ENCODE measurements around the gene GSTA5.
"Not testable (repeated sequence)": the region's sequence is repeated elsewhere in the genome, so short reads cannot be mapped to it uniquely, and the experiment has no call there.

The GSTA5 gene

DNA sequence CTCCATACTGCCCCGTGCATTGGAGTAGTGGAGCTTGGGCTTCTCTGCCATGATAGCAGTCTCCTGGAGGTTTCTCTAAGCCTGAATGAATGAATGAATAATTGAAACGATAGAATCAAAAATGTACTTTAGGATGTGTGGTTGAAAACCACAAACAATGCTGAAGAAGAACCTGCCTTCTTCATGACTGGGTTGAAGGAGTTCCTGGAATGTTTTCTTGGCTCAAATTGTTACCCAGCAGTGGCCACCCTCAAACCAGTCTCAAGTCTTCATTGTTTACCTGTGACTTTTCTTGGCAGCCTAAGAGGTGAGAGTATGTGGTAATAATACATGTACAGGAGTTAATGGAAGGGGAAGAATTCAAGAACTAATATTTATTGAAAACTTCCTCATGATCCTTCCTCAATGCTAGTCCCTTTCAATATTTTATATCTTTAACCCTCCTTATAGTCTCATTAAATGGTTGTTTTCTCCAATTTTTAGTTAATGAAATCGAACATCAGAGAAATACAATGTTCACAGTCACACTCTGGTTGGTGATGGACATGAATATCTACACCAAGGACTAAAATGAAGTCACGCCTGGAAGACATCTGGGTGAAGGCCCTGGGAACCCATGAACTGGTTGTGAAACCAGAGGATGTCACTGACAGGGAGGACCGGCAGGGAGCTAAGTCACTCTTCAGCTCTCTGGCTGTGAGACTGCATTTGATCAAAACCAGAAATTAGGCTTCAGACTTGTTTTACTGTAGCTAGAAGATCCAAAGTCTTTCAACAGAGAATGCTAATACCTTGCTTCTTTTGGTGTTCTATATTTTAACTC is at the start of gene GSTA5:
Gene GSTA5 (minus strand): TSS at position 51 of the 823 bp plus-strand sequence.
- DNase-seq = no peak

GRCh38 chr6:52890018-52890417 is 49.4 kb upstream of the GSTA5 start:
- DNase-seq = no peak

GRCh38 chr6:52887910-52888524 is 47.4 kb upstream of the GSTA5 start:
- no peak for DNase-seq

DNA sequence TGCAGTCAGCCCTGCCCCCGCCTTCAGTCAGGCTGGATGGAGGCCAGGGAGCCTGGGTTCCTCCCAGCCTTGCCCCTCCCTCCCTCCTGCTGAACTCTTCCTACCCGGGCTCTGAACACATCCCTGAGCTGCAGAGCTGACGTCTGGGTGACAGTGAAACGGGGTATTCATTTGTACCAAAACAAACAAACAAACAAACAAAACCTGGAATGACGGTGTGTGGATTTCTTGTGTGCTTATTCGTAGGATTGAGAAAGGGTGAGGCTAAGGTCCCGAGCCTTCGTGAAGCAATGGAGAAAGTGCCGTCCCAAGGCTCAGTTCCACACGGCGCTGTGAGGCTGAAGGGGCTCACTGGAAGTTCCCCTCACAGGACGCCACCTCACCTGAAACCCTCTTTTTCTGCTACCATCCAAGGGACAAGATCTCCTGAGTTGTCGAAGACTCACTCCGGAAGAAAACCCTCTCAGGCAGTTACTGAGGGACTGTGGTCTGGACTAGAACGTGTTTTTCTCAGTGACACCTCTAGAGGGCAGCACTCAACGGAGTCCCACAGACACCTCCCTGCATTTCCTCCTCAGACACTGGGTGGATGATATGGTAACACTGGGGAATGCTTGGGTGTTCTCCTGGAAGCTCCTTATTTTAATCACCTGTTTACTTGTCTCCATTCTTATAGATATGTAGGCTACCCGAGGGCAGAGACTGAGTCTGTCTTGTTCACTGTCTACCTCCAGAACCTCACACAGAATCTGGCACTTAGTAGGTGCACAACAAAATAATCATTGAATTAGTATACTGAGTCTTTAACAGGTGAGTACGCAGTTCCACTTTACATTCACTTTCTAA is 41.6 kb upstream of the GSTA5 start:
- peak; percentile 76 for DNase-seq

DNA sequence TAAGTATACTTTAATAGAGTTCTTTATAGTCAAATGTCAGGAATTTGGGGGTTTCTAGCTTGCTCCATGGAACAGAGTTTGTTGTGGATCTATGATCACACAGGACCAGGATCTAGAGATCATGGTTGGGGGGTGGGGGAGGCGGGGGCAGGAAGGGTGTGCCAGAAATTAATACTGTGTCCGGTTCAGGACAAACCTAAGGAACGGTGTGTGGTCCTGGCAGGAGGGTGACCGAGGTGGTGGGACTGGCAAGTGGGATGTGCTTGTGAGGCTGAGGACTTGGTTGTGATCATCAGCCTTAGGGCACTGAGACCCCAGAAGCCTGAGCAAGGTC is 41.0 kb upstream of the GSTA5 start:
- DNase-seq = no peak

GRCh38 chr6:52877786-52878185 is 37.2 kb upstream of the GSTA5 start:
- DNase-seq = no peak

DNA sequence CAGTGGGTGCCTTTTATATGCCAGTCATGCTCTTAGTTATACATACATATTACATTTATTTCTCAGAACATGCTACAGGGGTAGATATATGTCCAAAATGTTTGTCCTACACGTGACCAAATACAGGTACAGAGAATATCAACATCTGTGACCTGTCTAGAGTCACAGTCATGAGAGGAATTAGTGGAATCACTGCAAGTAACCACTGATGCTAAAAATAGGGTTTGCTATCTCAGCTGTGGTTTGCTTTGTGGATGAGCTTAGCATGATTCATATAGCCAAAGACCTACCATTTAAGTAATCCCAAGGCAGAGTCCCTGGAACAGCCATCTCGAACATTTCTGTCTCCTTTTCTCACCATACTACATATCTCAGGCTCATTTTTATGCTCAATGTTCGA is 36.6 kb upstream of the GSTA5 start:
- DNase-seq = no peak

- DNase-seq = no peak
Observed at GRCh38 chr6:52876056-52876787, 35.6 kb upstream of the GSTA5 start.

DNA sequence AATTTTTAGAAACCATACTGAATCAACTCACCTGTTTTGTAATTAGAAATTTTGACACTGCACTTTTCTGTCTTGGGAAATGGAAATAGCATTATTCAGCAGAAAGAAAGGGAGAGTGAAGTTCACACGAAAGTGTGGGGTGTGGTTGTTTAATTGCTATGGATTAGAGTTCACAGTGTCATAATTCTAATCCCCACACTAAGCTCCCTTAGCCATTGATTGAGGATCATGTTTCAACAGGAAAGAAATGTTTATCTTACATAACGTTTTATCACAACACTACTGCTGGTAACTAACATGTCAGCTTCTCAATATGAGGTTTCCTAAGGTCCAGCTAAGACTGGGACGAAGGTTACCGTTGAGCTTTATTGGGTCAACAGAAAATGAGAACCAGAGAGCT is 31.4 kb upstream of the GSTA5 start:
- no peak for DNase-seq

DNA sequence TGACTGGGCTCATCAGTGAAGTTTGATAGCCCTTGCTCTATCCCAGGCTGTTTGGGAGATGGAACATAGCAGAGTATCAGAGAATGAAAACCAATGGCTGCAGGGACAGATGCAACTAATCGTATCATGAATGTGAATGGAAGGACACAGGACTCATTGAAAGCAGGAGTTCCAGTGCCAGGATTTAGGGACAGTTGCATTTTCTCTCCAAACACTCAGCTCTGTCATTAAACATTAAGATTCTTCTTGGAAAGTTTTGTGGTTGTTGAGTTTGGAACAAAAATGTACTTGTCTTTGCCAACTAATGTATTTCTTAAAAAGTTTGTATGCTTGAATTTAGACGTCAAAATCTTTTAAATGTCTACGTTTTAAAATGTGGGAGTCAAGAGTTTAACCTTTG is 31.0 kb upstream of the GSTA5 start:
- DNase-seq = no peak

GRCh38 chr6:52870335-52871091 is 29.9 kb upstream of the GSTA5 start:
- DNase-seq = not testable (repeated sequence)

DNA sequence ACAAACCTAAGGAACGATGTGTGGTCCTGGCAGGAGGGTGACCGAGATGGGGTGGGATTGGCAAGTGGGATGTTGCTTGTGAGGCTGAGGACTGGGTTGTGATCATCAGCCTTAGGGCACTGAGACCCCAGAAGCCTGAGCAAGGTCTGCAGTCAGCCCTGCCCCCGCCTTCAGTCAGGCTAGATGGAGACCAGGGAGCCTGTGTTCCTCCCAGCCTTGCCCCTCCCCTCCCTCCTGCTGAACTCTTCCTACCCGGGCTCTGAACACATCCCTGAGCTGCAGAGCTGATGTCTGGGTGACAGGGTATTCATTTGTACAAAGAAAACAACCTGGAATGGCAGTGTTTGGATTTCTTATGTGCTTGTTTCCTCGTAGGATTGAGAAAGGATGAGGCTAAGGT is 28.3 kb upstream of the GSTA5 start:
- not testable (repeated sequence) for DNase-seq

GRCh38 chr6:52868240-52868639 is 27.6 kb upstream of the GSTA5 start:
- DNase-seq = no peak

DNA sequence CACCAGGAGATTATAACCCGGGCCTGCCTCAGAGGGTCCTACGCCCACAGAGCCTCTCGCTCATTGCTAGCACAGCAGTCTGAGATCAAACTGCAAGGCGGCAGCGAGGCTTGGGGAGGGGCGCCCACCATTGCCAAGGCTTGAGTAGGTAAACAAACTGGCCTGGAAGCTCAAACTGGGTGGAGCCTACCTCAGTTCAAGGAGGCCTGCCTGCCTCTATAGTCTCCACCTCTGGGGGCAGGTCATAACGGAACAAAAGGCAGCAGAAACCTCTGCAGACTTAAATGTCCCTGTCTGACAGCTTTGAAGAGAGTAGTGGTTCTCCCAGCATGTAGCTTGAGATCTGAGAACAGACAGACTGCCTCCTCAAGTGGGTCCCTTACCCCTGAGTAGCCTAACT is 20.5 kb upstream of the GSTA5 start:
- DNase-seq = not testable (repeated sequence)

GRCh38 chr6:52858416-52858815 is 17.8 kb upstream of the GSTA5 start:
- no peak for DNase-seq

GRCh38 chr6:52856137-52856536 is 15.5 kb upstream of the GSTA5 start:
- DNase-seq = not testable (repeated sequence)

- no peak for DNase-seq
Observed at GRCh38 chr6:52849137-52849536, 8.5 kb upstream of the GSTA5 start.

- DNase-seq = no peak
Observed at GRCh38 chr6:52846002-52846401, 5.4 kb upstream of the GSTA5 start.

- DNase-seq = no peak
Observed at GRCh38 chr6:52843605-52844004, 3.0 kb upstream of the GSTA5 start.

DNA sequence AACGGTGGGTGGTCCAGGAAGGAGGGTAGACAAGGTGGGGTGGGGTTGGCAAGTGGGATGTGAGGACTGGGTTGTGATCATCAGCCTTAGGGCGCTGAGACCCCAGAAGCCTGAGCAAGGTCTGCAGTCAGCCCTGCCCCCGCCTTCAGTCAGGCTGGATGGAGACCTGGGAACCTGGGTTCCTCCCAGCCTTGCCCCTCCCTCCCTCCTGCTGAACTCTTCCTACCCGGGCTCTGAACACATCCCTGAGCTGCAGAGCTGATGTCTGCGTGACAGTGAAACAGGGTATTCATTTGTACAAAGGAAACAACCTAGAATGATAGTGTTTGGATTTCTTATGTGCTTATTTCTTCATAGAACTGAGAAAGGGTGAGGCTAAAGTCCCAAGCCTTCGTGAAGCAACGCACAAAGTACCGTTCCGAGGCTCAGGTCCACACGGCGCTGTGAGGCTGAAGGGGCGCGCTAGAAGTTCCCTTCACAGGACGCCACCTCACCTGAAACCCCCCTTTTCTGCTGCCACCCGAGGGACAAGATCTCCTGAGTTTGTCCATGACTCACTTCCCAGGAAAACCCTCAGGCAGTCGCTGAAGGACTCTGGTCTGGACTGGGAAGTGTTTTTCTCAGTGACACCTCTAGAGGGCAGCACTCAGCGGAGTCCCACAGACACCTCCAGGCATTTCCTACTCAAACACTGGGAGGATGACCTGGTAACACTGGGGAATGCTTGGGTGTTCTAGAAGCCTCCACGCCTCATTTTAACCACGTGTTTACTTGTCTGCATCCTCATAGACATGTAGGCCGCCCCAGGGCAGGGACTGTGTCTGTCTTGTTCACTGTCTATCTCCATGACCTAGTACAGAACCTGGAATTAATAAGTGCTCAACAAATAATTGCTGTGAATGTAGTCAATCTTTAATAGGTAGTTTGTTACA is 1.2 kb downstream of the GSTA5 start:
- peak; percentile 59 for DNase-seq

GRCh38 chr6:52834481-52834880 is 6.1 kb downstream of the GSTA5 start:
- DNase-seq = no peak

All from suppressor macrophage treated with lipopolysaccharide for 4 hours (primary cell).